NT2/D1 (cell line): ENCODE results near the gene LIMS1.

Experiments
- DNase-seq: peaks from one replicate; pipeline ENCODE4 v3.0.0-alpha.2; 2011; ENCODE audit warnings: low read depth, low spot score
- H3K27me3 ChIP-seq: 2 replicates; pipeline ENCODE4 v1.6.0; 2011; ENCODE audit warnings: mild to moderate bottlenecking; ENCODE audit not compliant: insufficient read length, insufficient read depth
- H3K36me3 ChIP-seq: 2 replicates; pipeline ENCODE4 v1.6.1; 2011; ENCODE audit warnings: mild to moderate bottlenecking, low read length, mixed read lengths; ENCODE audit not compliant: insufficient read depth, insufficient read length
- H3K4me1 ChIP-seq: 2 replicates; pipeline ENCODE4 v1.5.1; 2011; ENCODE audit not compliant: insufficient read depth, insufficient read length
- H3K4me3 ChIP-seq: 2 replicates; pipeline ENCODE4 v1.5.1; 2011; ENCODE audit warnings: low read depth; ENCODE audit not compliant: insufficient read length
- H3K9ac ChIP-seq: 2 replicates; pipeline ENCODE4 v1.6.0; 2011; ENCODE audit warnings: low read depth; ENCODE audit not compliant: insufficient read length
- H3K9me3 ChIP-seq: 2 replicates; pipeline ENCODE4 v1.5.1; 2011; ENCODE audit warnings: mild to moderate bottlenecking, low read length; ENCODE audit not compliant: insufficient read depth
- SUZ12 ChIP-seq: IDR thresholded peaks from 2 replicates; pipeline ENCODE4 v1.6.1; 2011; ENCODE audit not compliant: insufficient read length, insufficient read depth; ENCODE audit errors: extremely low read depth
- YY1 ChIP-seq: IDR thresholded peaks from 2 replicates; pipeline ENCODE4 v1.6.1; 2011; ENCODE audit not compliant: insufficient read length, insufficient read depth
- ZNF274 ChIP-seq: IDR thresholded peaks from 2 replicates; pipeline ENCODE4 v1.6.1; 2011; ENCODE audit warnings: mild to moderate bottlenecking, low read depth, low read length

Gene LIMS1

DNA sequence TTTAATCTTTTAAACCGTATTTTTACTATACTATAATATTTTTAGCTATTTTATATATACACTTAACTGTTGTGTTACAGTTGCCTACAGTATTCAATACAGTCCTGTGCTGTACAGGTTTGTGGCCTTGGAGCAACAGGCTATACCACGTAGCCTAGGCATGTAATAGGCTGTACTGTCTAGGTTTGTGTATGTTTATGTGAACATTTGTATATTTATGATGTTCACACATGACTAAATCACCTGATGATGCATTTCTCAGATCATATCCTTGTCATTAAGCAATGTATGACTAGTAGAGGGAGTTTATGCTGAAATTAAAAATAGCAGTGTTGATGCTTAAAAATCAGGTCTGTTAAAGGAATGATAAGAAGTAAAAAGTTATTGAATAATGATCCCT is 92.7 kb downstream of the LIMS1 start:
- TF ChIP-seq ZNF274 (no peak), YY1 (no peak), SUZ12 (no peak)
- H3K4me3 ChIP-seq: no peak overlapping the region
- no peaks in the 10 kb centered on the region for H3K27me3 ChIP-seq
- H3K9me3 ChIP-seq: no peaks in the 10 kb centered on the region
- H3K36me3 ChIP-seq: no peaks in the 10 kb centered on the region
- H3K4me1 ChIP-seq: no peaks in the 10 kb centered on the region
- no peak for DNase-seq
- no peak overlapping the region for H3K9ac ChIP-seq

GRCh38 chr2:108627911-108628567 is 93.8 kb downstream of the LIMS1 start:
- H3K4me3 ChIP-seq: no peak overlapping the region
- H3K9ac ChIP-seq: no peak overlapping the region

GRCh38 chr2:108628936-108629335 is 94.7 kb downstream of the LIMS1 start:
- Histone ChIP-seq H3K27me3 (no peaks in the 10 kb centered on the region), H3K4me1 (no peaks in the 10 kb centered on the region), H3K9ac (no peak overlapping the region), H3K36me3 (no peaks in the 10 kb centered on the region), H3K4me3 (no peak overlapping the region), H3K9me3 (no peaks in the 10 kb centered on the region)
- TF ChIP-seq YY1 (no peak), SUZ12 (no peak), ZNF274 (no peak)
- no peak for DNase-seq

More at GRCh38 chr2:108627911-108628567, 93.8 kb downstream of the LIMS1 start:
- no peak for DNase-seq
- H3K27me3 ChIP-seq: no peaks in the 10 kb centered on the region
- H3K4me1 ChIP-seq: no peaks in the 10 kb centered on the region
- TF ChIP-seq SUZ12 (no peak), YY1 (no peak), ZNF274 (no peak)
- no peaks in the 10 kb centered on the region for H3K36me3 ChIP-seq
- no peaks in the 10 kb centered on the region for H3K9me3 ChIP-seq

DNA sequence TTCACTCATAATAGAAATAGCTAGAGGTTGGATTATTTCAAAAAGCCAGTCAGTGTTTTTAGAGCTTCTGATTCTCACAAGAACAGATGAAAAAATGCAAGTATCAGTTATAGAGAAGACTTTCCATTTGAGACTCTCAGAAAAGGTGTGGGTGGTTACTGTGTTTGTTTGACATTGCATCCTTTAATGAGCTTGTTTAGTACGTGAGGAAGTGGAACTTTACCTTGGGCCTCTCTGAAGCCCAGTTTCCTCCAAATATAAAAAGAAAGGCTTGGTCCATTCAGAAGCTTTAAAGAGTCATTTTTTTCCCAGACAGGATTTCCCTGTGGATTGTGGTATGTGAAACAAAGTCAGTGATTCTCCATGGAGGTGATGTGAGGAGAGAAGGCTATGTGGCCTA is 95.1 kb downstream of the LIMS1 start:
- H3K4me1 ChIP-seq: peaks cover under 1% of the 10 kb centered on the region
- H3K36me3 ChIP-seq: no peaks in the 10 kb centered on the region
- TF ChIP-seq ZNF274 (no peak), SUZ12 (no peak), YY1 (no peak)
- H3K4me3 ChIP-seq: no peak overlapping the region
- H3K9ac ChIP-seq: no peak overlapping the region
- DNase-seq: no peak
- no peaks in the 10 kb centered on the region for H3K9me3 ChIP-seq
- no peaks in the 10 kb centered on the region for H3K27me3 ChIP-seq

DNA sequence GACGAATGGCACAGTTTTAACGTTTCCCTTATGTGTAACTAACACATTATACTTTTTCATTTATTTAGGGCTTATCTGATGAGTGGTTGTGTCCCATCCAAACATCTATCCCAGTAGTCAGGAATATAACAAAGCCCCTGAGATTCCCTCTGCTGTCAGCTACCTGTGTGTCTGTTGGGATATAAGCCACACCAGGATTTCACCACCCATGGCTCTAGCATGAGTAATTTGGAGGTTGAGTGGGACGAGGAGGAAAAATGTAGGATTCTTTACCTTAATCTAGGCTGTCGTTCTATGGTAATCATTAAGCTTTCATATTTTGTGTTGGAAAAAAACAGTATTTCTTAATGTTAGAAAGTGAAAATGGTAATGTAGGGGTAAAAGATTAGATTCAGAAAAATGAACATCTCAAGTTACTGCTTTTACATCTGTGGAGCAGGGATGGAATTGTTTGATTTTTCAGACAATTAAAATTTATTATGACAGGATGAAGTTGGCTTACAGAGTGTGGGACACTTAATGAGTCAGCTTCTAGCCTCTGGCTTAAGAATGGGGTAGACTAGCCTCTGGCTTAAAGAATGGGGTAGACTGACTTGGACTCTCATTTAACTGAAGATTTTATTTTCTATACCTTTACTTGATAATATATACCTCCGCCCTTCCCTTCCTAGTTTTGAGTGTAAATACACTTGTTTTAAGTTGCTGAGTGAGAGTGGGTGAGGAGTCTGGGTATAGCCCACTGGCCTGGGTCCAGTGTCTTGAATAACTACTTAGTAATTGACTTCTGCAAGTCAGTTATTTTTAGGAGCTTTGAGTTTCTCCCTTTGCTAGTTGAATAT is 96.5 kb downstream of the LIMS1 start:
- DNase-seq: no peak
- Histone ChIP-seq H3K9me3 (no peaks in the 10 kb centered on the region), H3K27me3 (no peaks in the 10 kb centered on the region), H3K9ac (no peak overlapping the region), H3K36me3 (no peaks in the 10 kb centered on the region), H3K4me3 (no peak overlapping the region), H3K4me1 (peaks cover 5% of the 10 kb centered on the region)
- TF ChIP-seq ZNF274 (no peak), YY1 (no peak), SUZ12 (no peak)

GRCh38 chr2:108632332-108633160 is 98.3 kb downstream of the LIMS1 start:
- H3K9ac ChIP-seq: no peak overlapping the region
- no peak for TF ChIP-seq SUZ12
- no peak for TF ChIP-seq ZNF274
- no peak for TF ChIP-seq YY1
- peaks cover 9% of the 10 kb centered on the region for H3K4me1 ChIP-seq
- DNase-seq: no peak
- no peaks in the 10 kb centered on the region for H3K9me3 ChIP-seq
- no peaks in the 10 kb centered on the region for H3K36me3 ChIP-seq
- H3K27me3 ChIP-seq: no peaks in the 10 kb centered on the region
- no peak overlapping the region for H3K4me3 ChIP-seq
